ENCODE measurements around the gene AP5Z1.
A peak's percentile ranks its signal among the peaks of the same experiment; 100 is the strongest.

Gene AP5Z1

GRCh38 chr7:4786015-4786414, 10.6 kb downstream of the AP5Z1 start:
- no peak overlapping the region for H3K27ac ChIP-seq
- POLR2A ChIA-PET (ENCODE audit: low non-redundant PET) = no interaction called here
- no peak for TF ChIP-seq CTCF (conservative IDR thresholded peaks at IDR 0.05; ENCODE audit: low read depth)

GRCh38 chr7:4787541-4787940, 12.1 kb downstream of the AP5Z1 start:
- ChIA-PET POLR2A (ENCODE audit: low non-redundant PET) (no interaction called here), CTCF (interaction anchor here (0.5 kb wide), 1 partner anchor 662 kb away, joined by 3 read pairs; no protein-coding TSS in a partner anchor)
- no peak overlapping the region for H3K27ac ChIP-seq
- TF ChIP-seq CTCF (conservative IDR thresholded peaks at IDR 0.05; ENCODE audit: low read depth) = no peak
- no peak for DNase-seq (ENCODE audit: low spot score)

More at GRCh38 chr7:4786015-4786414, 10.6 kb downstream of the AP5Z1 start:
- no peak for DNase-seq (ENCODE audit: low spot score)
- CTCF ChIA-PET = no interaction called here

- POLR2A ChIA-PET (ENCODE audit: low non-redundant PET) = no interaction called here
- TF ChIP-seq CTCF (conservative IDR thresholded peaks at IDR 0.05; ENCODE audit: low read depth) = no peak
- CTCF ChIA-PET = no interaction called here
- no peak overlapping the region for H3K27ac ChIP-seq
- DNase-seq (ENCODE audit: low spot score) = no peak
Measured at GRCh38 chr7:4787947-4788626, 12.7 kb downstream of the AP5Z1 start.

- peak overlapping the region; percentile 18 for H3K27ac ChIP-seq
- no peak for DNase-seq (ENCODE audit: low spot score)
- ChIA-PET POLR2A (ENCODE audit: low non-redundant PET) (no interaction called here), CTCF (no interaction called here)
- TF ChIP-seq CTCF (conservative IDR thresholded peaks at IDR 0.05; ENCODE audit: low read depth) = no peak
Measured at GRCh38 chr7:4788627-4789189, 13.3 kb downstream of the AP5Z1 start.

GRCh38 chr7:4789194-4790077, 14.0 kb downstream of the AP5Z1 start:
- ChIA-PET CTCF (no interaction called here), POLR2A (ENCODE audit: low non-redundant PET) (no interaction called here)
- TF ChIP-seq CTCF (conservative IDR thresholded peaks at IDR 0.05; ENCODE audit: low read depth) = no peak
- DNase-seq (ENCODE audit: low spot score) = no peak
- peak overlapping the region; percentile 18 for H3K27ac ChIP-seq

GRCh38 chr7:4790078-4790465, 14.6 kb downstream of the AP5Z1 start:
- no peak for DNase-seq (ENCODE audit: low spot score)
- ChIA-PET CTCF (no interaction called here), POLR2A (ENCODE audit: low non-redundant PET) (no interaction called here)
- TF ChIP-seq CTCF (conservative IDR thresholded peaks at IDR 0.05; ENCODE audit: low read depth) = no peak
- peak overlapping the region; percentile 18 for H3K27ac ChIP-seq
